Chondrocyte (in vitro differentiated cells): ENCODE data around the gene TMEM98. TPM values are rescaled to one million over a fixed set of nuclear protein-coding genes. Genes with fewer than 3 reads are reported as not detected.
A peak's percentile ranks its signal among the peaks of the same experiment; 100 is the strongest.

ENCODE experiments used
- DNase-seq: peaks from one replicate; pipeline ENCODE4 v3.0.0; 2021; ENCODE audit warnings: mixed read lengths, low spot score
- H3K27ac Mint-ChIP-seq: one replicate; pipeline ENCODE4 v1.8.0; 2021; ENCODE audit warnings: mild to moderate bottlenecking, moderate library complexity, mixed read lengths; ENCODE audit not compliant: unreplicated experiment
- H3K27me3 Mint-ChIP-seq: 2 replicates; pipeline ENCODE4 v1.8.0; 2021; ENCODE audit warnings: low read depth, mixed read lengths
- H3K36me3 Mint-ChIP-seq: 2 replicates; pipeline ENCODE4 v1.8.0; 2021; ENCODE audit warnings: low read depth, mixed read lengths
- H3K4me1 Mint-ChIP-seq: 2 replicates; pipeline ENCODE4 v1.8.0; 2021; ENCODE audit warnings: low read depth, mild to moderate bottlenecking, mixed read lengths
- H3K4me3 Mint-ChIP-seq: one replicate; pipeline ENCODE4 v1.8.0; 2021; ENCODE audit warnings: mild to moderate bottlenecking, moderate library complexity, mixed read lengths; ENCODE audit not compliant: unreplicated experiment
- H3K9me3 Mint-ChIP-seq: 2 replicates; pipeline ENCODE4 v1.8.0; 2021; ENCODE audit warnings: low read depth, mixed read lengths
- CTCF ChIP-seq: fragments of 200-600 bp; sonication (generic); IDR thresholded peaks from 2 replicates; pipeline ENCODE4 v1.5.0; 2021; ENCODE audit warnings: antibody characterized with exemption, mild to moderate bottlenecking, moderate library complexity
- total RNA-seq: library from RNA; stranded (reverse); gene quantifications from 3 replicates; pipeline ENCODE4 v1.2.1, GENCODE V29; 2021

TMEM98 gene
- total RNA-seq, 1 donor from 2014 or later, result 68.8 TPM

- H3K9me3 Mint-ChIP-seq, result peaks cover 7% of the 10 kb centered on the region
- peak; percentile 84 for TF ChIP-seq CTCF
- no peak for DNase-seq
- peak overlapping the region; percentile 22 for H3K27ac Mint-ChIP-seq
- H3K4me3 Mint-ChIP-seq, result no peak overlapping the region
- H3K4me1 Mint-ChIP-seq, result peaks cover 3% of the 10 kb centered on the region
- H3K27me3 Mint-ChIP-seq, result no peaks in the 10 kb centered on the region
- H3K36me3 Mint-ChIP-seq, result peaks cover 42% of the 10 kb centered on the region
Measured at GRCh38 chr17:32936894-32937500, 9.0 kb downstream of the TMEM98 start.

- DNase-seq, result no peak
- Mint-ChIP-seq H3K4me3 (no peak overlapping the region), H3K27me3 (peaks cover 2% of the 10 kb centered on the region), H3K27ac (no peak overlapping the region), H3K4me1 (peaks cover 16% of the 10 kb centered on the region), H3K9me3 (peaks cover 7% of the 10 kb centered on the region), H3K36me3 (peaks cover 31% of the 10 kb centered on the region)
- no peak for TF ChIP-seq CTCF
Measured at GRCh38 chr17:32940706-32941390, 12.9 kb downstream of the TMEM98 start.

- Mint-ChIP-seq H3K4me3 (no peak overlapping the region), H3K36me3 (peaks cover 26% of the 10 kb centered on the region), H3K27me3 (peaks cover 2% of the 10 kb centered on the region), H3K4me1 (peaks cover 16% of the 10 kb centered on the region), H3K27ac (no peak overlapping the region), H3K9me3 (peaks cover 7% of the 10 kb centered on the region)
- peak; percentile 70 for TF ChIP-seq CTCF
- DNase-seq, result no peak
Measured at GRCh38 chr17:32941419-32942032, 13.6 kb downstream of the TMEM98 start.

- H3K27me3 Mint-ChIP-seq, result peaks cover 12% of the 10 kb centered on the region
- peaks cover 7% of the 10 kb centered on the region for H3K9me3 Mint-ChIP-seq
- peaks cover 19% of the 10 kb centered on the region for H3K36me3 Mint-ChIP-seq
- no peak overlapping the region for H3K27ac Mint-ChIP-seq
- DNase-seq, result no peak
- H3K4me3 Mint-ChIP-seq, result no peak overlapping the region
- H3K4me1 Mint-ChIP-seq, result peaks cover 13% of the 10 kb centered on the region
- TF ChIP-seq CTCF, result no peak
Measured at GRCh38 chr17:32943206-32943605, 15.3 kb downstream of the TMEM98 start.

- no peak overlapping the region for H3K4me3 Mint-ChIP-seq
- H3K27me3 Mint-ChIP-seq, result peaks cover 14% of the 10 kb centered on the region
- TF ChIP-seq CTCF, result no peak
- no peak overlapping the region for H3K27ac Mint-ChIP-seq
- H3K9me3 Mint-ChIP-seq, result peaks cover 7% of the 10 kb centered on the region
- H3K4me1 Mint-ChIP-seq, result peaks cover 13% of the 10 kb centered on the region
- DNase-seq, result no peak
- H3K36me3 Mint-ChIP-seq, result peaks cover 16% of the 10 kb centered on the region
Measured at GRCh38 chr17:32943647-32944191, 15.8 kb downstream of the TMEM98 start.
